ENCODE results near the gene FNBP1. TPM values are rescaled to one million over a fixed set of nuclear protein-coding genes. Genes with fewer than 3 reads are reported as not detected.

FNBP1 gene
- total and polyA plus RNA-seq, 2 experiments from 2014 or later = 26.6 to 28.8 TPM

DNA sequence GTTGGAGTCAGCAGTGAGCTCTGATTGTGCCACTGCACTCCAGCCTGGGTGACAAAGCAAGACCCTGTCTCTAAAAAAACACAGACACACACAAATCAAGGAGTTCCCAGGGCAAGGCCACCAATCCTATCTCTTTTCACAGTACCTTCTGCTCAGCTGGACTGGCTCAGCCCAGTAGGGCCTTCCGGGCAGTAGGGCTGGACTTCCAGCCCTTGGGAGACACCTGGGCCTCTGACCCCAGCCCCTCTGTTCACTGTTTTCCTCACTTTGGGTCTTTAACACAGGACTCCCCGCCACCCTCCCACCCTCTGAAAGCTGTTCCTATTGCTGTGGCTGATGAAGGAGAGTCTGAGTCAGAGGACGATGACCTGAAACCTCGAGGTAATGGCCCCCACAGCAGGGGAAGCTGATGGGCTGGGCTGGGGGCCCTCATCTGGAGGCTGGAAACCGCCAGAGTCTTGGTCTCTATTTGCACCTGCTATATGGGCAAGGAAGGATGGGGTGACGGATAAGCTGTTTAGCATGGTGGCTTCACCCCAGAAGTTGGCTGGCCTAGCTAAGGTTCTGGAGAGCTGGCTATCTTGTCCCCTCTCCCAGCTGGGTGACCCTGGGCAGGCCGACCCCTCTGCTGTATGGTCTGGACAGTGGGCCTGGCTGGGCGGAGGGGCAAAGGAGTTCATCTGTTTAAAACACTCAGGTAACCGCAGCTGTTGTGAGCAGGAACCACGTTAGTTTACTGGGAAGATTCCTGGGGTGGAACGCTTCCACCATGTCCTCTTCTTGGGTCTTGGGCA is 182.1 kb downstream of the FNBP1 start:
- no peaks in the 10 kb centered on the region; the same call in 2 of the 3 replicates for H3K9me3 Mint-ChIP-seq
- no peak for ATAC-seq
- Histone ChIP-seq H4K20me1 (replicated peaks; ENCODE audit: insufficient read depth) (no peaks in the 10 kb centered on the region), H3K4me3 (no peak overlapping the region), H3K9me2 (ENCODE audit: insufficient read depth) (no peaks in the 10 kb centered on the region), H2AFZ (no peak overlapping the region), H3K27me3 (ENCODE audit: insufficient read depth) (no peaks in the 10 kb centered on the region), H3K4me2 (no peak overlapping the region), H3K36me3 (ENCODE audit: insufficient read depth) (no peaks in the 10 kb centered on the region), H3K79me2 (replicated peaks; ENCODE audit: insufficient read depth) (no peaks in the 10 kb centered on the region), H3F3A (replicated peaks; ENCODE audit: low read depth) (no peaks in the 10 kb centered on the region), H3K27ac (ENCODE audit: low read depth) (no peak overlapping the region), H3K4me1 (ENCODE audit: insufficient read depth) (no peaks in the 10 kb centered on the region)
- no peaks in the 10 kb centered on the region for H3K27me3 Mint-ChIP-seq (ENCODE audit: insufficient read depth, low read depth, poor library complexity)
- no peak overlapping the region for H3K27ac Mint-ChIP-seq
- H3K4me1 Mint-ChIP-seq = no peaks in the 10 kb centered on the region
- H3K4me3 Mint-ChIP-seq = no peak overlapping the region
- no peak for DNase-seq (ENCODE audit: low spot score)
- peaks cover 26% of the 10 kb centered on the region; the same call in 2 of the 3 replicates for H3K36me3 Mint-ChIP-seq (ENCODE audit: low read depth)
- TF ChIP-seq CREB1 (CRISPR knock-in tag; IDR thresholded peaks at IDR 0.05; ENCODE audit: low read depth) (no peak), STAT1 (IDR thresholded peaks at IDR 0.05; ENCODE audit: unreplicated experiment) (no peak), ZNF331 (CRISPR knock-in tag; IDR thresholded peaks at IDR 0.05; ENCODE audit: low read depth) (no peak), EZH2phosphoT487 (IDR thresholded peaks at IDR 0.05; ENCODE audit: unreplicated experiment) (no peak), JUNB (IDR thresholded peaks at IDR 0.05; ENCODE audit: unreplicated experiment) (no peak), ZNF114 (CRISPR knock-in tag; IDR thresholded peaks at IDR 0.05) (no peak), EZH2 (IDR thresholded peaks at IDR 0.05; ENCODE audit: low read depth, unreplicated experiment) (no peak), POLR2AphosphoS5 (IDR thresholded peaks at IDR 0.05; ENCODE audit: low read depth) (no peak), NANOG (IDR thresholded peaks at IDR 0.05; ENCODE audit: borderline replicate concordance) (no peak)
- TF ChIP-seq, protein P1, sequence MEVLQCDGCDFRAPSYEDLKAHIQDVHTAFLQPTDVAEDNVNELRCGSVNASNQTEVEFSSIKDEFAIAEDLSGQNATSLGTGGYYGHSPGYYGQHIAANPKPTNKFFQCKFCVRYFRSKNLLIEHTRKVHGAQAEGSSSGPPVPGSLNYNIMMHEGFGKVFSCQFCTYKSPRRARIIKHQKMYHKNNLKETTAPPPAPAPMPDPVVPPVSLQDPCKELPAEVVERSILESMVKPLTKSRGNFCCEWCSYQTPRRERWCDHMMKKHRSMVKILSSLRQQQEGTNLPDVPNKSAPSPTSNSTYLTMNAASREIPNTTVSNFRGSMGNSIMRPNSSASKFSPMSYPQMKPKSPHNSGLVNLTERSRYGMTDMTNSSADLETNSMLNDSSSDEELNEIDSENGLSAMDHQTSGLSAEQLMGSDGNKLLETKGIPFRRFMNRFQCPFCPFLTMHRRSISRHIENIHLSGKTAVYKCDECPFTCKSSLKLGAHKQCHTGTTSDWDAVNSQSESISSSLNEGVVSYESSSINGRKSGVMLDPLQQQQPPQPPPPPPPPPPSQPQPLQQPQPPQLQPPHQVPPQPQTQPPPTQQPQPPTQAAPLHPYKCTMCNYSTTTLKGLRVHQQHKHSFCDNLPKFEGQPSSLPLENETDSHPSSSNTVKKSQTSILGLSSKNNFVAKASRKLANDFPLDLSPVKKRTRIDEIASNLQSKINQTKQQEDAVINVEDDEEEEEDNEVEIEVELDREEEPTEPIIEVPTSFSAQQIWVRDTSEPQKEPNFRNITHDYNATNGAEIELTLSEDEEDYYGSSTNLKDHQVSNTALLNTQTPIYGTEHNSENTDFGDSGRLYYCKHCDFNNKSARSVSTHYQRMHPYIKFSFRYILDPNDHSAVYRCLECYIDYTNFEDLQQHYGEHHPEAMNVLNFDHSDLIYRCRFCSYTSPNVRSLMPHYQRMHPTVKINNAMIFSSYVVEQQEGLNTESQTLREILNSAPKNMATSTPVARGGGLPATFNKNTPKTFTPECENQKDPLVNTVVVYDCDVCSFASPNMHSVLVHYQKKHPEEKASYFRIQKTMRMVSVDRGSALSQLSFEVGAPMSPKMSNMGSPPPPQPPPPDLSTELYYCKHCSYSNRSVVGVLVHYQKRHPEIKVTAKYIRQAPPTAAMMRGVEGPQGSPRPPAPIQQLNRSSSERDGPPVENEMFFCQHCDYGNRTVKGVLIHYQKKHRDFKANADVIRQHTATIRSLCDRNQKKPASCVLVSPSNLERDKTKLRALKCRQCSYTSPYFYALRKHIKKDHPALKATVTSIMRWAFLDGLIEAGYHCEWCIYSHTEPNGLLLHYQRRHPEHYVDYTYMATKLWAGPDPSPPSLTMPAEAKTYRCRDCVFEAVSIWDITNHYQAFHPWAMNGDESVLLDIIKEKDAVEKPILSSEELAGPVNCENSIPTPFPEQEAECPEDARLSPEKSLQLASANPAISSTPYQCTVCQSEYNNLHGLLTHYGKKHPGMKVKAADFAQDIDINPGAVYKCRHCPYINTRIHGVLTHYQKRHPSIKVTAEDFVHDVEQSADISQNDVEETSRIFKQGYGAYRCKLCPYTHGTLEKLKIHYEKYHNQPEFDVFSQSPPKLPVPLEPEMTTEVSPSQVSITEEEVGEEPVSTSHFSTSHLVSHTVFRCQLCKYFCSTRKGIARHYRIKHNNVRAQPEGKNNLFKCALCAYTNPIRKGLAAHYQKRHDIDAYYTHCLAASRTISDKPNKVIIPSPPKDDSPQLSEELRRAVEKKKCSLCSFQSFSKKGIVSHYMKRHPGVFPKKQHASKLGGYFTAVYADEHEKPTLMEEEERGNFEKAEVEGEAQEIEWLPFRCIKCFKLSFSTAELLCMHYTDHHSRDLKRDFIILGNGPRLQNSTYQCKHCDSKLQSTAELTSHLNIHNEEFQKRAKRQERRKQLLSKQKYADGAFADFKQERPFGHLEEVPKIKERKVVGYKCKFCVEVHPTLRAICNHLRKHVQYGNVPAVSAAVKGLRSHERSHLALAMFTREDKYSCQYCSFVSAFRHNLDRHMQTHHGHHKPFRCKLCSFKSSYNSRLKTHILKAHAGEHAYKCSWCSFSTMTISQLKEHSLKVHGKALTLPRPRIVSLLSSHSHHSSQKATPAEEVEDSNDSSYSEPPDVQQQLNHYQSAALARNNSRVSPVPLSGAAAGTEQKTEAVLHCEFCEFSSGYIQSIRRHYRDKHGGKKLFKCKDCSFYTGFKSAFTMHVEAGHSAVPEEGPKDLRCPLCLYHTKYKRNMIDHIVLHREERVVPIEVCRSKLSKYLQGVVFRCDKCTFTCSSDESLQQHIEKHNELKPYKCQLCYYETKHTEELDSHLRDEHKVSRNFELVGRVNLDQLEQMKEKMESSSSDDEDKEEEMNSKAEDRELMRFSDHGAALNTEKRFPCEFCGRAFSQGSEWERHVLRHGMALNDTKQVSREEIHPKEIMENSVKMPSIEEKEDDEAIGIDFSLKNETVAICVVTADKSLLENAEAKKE (CRISPR knock-in tag; IDR thresholded peaks at IDR 0.05) = no peak
- TF ChIP-seq, protein P2, sequence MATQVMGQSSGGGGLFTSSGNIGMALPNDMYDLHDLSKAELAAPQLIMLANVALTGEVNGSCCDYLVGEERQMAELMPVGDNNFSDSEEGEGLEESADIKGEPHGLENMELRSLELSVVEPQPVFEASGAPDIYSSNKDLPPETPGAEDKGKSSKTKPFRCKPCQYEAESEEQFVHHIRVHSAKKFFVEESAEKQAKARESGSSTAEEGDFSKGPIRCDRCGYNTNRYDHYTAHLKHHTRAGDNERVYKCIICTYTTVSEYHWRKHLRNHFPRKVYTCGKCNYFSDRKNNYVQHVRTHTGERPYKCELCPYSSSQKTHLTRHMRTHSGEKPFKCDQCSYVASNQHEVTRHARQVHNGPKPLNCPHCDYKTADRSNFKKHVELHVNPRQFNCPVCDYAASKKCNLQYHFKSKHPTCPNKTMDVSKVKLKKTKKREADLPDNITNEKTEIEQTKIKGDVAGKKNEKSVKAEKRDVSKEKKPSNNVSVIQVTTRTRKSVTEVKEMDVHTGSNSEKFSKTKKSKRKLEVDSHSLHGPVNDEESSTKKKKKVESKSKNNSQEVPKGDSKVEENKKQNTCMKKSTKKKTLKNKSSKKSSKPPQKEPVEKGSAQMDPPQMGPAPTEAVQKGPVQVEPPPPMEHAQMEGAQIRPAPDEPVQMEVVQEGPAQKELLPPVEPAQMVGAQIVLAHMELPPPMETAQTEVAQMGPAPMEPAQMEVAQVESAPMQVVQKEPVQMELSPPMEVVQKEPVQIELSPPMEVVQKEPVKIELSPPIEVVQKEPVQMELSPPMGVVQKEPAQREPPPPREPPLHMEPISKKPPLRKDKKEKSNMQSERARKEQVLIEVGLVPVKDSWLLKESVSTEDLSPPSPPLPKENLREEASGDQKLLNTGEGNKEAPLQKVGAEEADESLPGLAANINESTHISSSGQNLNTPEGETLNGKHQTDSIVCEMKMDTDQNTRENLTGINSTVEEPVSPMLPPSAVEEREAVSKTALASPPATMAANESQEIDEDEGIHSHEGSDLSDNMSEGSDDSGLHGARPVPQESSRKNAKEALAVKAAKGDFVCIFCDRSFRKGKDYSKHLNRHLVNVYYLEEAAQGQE (IDR thresholded peaks at IDR 0.05; ENCODE audit: unreplicated experiment) = no peak
- TF ChIP-seq, protein P3, sequence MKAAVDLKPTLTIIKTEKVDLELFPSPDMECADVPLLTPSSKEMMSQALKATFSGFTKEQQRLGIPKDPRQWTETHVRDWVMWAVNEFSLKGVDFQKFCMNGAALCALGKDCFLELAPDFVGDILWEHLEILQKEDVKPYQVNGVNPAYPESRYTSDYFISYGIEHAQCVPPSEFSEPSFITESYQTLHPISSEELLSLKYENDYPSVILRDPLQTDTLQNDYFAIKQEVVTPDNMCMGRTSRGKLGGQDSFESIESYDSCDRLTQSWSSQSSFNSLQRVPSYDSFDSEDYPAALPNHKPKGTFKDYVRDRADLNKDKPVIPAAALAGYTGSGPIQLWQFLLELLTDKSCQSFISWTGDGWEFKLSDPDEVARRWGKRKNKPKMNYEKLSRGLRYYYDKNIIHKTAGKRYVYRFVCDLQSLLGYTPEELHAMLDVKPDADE (IDR thresholded peaks at IDR 0.05) = no peak
- TF ChIP-seq, protein P4, sequence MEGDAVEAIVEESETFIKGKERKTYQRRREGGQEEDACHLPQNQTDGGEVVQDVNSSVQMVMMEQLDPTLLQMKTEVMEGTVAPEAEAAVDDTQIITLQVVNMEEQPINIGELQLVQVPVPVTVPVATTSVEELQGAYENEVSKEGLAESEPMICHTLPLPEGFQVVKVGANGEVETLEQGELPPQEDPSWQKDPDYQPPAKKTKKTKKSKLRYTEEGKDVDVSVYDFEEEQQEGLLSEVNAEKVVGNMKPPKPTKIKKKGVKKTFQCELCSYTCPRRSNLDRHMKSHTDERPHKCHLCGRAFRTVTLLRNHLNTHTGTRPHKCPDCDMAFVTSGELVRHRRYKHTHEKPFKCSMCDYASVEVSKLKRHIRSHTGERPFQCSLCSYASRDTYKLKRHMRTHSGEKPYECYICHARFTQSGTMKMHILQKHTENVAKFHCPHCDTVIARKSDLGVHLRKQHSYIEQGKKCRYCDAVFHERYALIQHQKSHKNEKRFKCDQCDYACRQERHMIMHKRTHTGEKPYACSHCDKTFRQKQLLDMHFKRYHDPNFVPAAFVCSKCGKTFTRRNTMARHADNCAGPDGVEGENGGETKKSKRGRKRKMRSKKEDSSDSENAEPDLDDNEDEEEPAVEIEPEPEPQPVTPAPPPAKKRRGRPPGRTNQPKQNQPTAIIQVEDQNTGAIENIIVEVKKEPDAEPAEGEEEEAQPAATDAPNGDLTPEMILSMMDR (conservative IDR thresholded peaks at IDR 0.05; ENCODE audit: low read depth in 2 of 2) = no peak
